ENCODE data around the gene ZNF41. TPM values are rescaled to one million over a fixed set of nuclear protein-coding genes. Genes with fewer than 3 reads are reported as not detected.

The ZNF41 gene
- total RNA-seq, 1 donor from 2014 or later: 10.4 TPM

DNA sequence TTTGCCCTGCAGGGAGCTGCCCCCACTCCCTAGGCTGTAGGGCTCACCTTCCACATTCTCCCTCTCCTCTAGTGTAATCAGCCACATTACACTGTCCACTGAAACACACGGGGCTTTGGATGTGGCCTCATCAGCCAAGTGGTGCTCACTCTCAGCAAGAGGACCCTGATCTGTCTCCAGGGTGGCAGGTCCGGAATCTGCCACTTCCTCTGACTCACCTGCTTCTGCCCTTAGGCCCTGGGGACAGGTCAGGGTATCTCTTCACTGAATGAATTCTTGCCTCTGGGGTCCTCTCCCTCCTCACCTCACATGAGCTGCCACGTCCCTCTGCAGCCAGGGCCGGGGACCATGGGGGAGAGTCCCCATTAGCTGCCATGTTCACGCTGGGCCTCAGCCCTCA, 15.9 kb downstream of the ZNF41 start:
- intact Hi-C loops (cut with DNase I): no loop called here
- Histone ChIP-seq H3K4me3 (no peak overlapping the region), H3K9me3 (no peaks in the 10 kb centered on the region), H3K27me3 (ENCODE audit: low read depth) (no peaks in the 10 kb centered on the region), H3K27ac (no peak overlapping the region), H3K36me3 (peaks cover 14% of the 10 kb centered on the region), H3K4me1 (no peaks in the 10 kb centered on the region)
- TF ChIP-seq, protein P1, sequence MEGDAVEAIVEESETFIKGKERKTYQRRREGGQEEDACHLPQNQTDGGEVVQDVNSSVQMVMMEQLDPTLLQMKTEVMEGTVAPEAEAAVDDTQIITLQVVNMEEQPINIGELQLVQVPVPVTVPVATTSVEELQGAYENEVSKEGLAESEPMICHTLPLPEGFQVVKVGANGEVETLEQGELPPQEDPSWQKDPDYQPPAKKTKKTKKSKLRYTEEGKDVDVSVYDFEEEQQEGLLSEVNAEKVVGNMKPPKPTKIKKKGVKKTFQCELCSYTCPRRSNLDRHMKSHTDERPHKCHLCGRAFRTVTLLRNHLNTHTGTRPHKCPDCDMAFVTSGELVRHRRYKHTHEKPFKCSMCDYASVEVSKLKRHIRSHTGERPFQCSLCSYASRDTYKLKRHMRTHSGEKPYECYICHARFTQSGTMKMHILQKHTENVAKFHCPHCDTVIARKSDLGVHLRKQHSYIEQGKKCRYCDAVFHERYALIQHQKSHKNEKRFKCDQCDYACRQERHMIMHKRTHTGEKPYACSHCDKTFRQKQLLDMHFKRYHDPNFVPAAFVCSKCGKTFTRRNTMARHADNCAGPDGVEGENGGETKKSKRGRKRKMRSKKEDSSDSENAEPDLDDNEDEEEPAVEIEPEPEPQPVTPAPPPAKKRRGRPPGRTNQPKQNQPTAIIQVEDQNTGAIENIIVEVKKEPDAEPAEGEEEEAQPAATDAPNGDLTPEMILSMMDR (IDR thresholded peaks at IDR 0.05): no peak
- ATAC-seq (no peak), DNase-seq (no peak)

GRCh38 chrX:47460561-47460960, 22.5 kb downstream of the ZNF41 start:
- peaks cover 12% of the 10 kb centered on the region for H3K36me3 ChIP-seq
- H3K4me1 ChIP-seq: no peaks in the 10 kb centered on the region
- no peak overlapping the region for H3K27ac ChIP-seq
- intact Hi-C loops (cut with DNase I): no loop called here
- ATAC-seq (no peak), DNase-seq (no peak)
- TF ChIP-seq, protein P1 (IDR thresholded peaks at IDR 0.05): no peak
- no peak overlapping the region for H3K4me3 ChIP-seq
- H3K9me3 ChIP-seq: no peaks in the 10 kb centered on the region
- H3K27me3 ChIP-seq (ENCODE audit: low read depth): no peaks in the 10 kb centered on the region

GRCh38 chrX:47458528-47458927, 24.5 kb downstream of the ZNF41 start:
- no peak for ATAC-seq
- Histone ChIP-seq H3K27me3 (ENCODE audit: low read depth) (no peaks in the 10 kb centered on the region), H3K9me3 (no peaks in the 10 kb centered on the region), H3K36me3 (peaks cover 18% of the 10 kb centered on the region), H3K4me3 (no peak overlapping the region), H3K27ac (no peak overlapping the region), H3K4me1 (no peaks in the 10 kb centered on the region)
- TF ChIP-seq, protein P1 (IDR thresholded peaks at IDR 0.05): no peak
- intact Hi-C loops (cut with DNase I): no loop called here
- DNase-seq: no peak

GRCh38 chrX:47456080-47456479, 26.9 kb downstream of the ZNF41 start:
- Histone ChIP-seq H3K4me1 (no peaks in the 10 kb centered on the region), H3K4me3 (no peak overlapping the region), H3K9me3 (no peaks in the 10 kb centered on the region), H3K27me3 (ENCODE audit: low read depth) (no peaks in the 10 kb centered on the region), H3K36me3 (peaks cover 29% of the 10 kb centered on the region), H3K27ac (no peak overlapping the region)
- intact Hi-C loops (cut with DNase I): no loop called here
- ATAC-seq (no peak), DNase-seq (no peak)
- TF ChIP-seq, protein P1 (IDR thresholded peaks at IDR 0.05): no peak

GRCh38 chrX:47452112-47452511, 30.9 kb downstream of the ZNF41 start:
- no peak for DNase-seq
- no peak overlapping the region for H3K27ac ChIP-seq
- no peaks in the 10 kb centered on the region for H3K4me1 ChIP-seq
- TF ChIP-seq, protein P1 (IDR thresholded peaks at IDR 0.05): no peak
- H3K27me3 ChIP-seq (ENCODE audit: low read depth): no peaks in the 10 kb centered on the region
- H3K4me3 ChIP-seq: no peak overlapping the region
- H3K36me3 ChIP-seq: peaks cover 45% of the 10 kb centered on the region
- no peak for ATAC-seq
- intact Hi-C loops (cut with DNase I): no loop called here
- peaks cover 5% of the 10 kb centered on the region for H3K9me3 ChIP-seq

All from lower lobe of right lung (tissue), 2 donors.